Endodermal cell (in vitro differentiated cells): ENCODE data around the gene CEP170B. TPM values are rescaled to one million over a fixed set of nuclear protein-coding genes. Genes with fewer than 3 reads are reported as not detected.
A peak's percentile ranks its signal among the peaks of the same experiment; 100 is the strongest.

Source experiments
- DNase-seq: peaks from one replicate; pipeline ENCODE4 v3.0.0-alpha.2; 2017
- H3K27ac ChIP-seq: 2 replicates; pipeline ENCODE4 v1.5.1; 2013; ENCODE audit warnings: mild to moderate bottlenecking, low read depth, low read length, moderate library complexity
- H3K27me3 ChIP-seq: 2 replicates; pipeline ENCODE4 v1.6.1; 2013; ENCODE audit warnings: mild to moderate bottlenecking, low read length, moderate library complexity; ENCODE audit not compliant: insufficient read depth, control insufficient read depth, poor library complexity, severe bottlenecking
- H3K36me3 ChIP-seq: 2 replicates; pipeline ENCODE4 v1.7.0; 2013; ENCODE audit warnings: mild to moderate bottlenecking, low read length, moderate library complexity; ENCODE audit not compliant: control insufficient read depth, insufficient read depth
- H3K4me1 ChIP-seq: one replicate; pipeline ENCODE4 v1.7.0; 2013; ENCODE audit warnings: low read length; ENCODE audit not compliant: control insufficient read depth, insufficient read depth
- H3K4me3 ChIP-seq: 2 replicates; pipeline ENCODE4 v1.5.1; 2013; ENCODE audit warnings: mild to moderate bottlenecking, low read length, moderate library complexity
- H3K9ac ChIP-seq: 2 replicates; pipeline ENCODE4 v1.6.1; 2013; ENCODE audit warnings: mild to moderate bottlenecking, low read length, moderate library complexity; ENCODE audit not compliant: poor library complexity, severe bottlenecking; ENCODE audit errors: extremely low read depth
- H3K9me3 ChIP-seq: 2 replicates; pipeline ENCODE4 v1.6.1; 2013; ENCODE audit warnings: mild to moderate bottlenecking, low read length, moderate library complexity; ENCODE audit not compliant: control insufficient read depth
- H3K27ac Mint-ChIP-seq: 2 replicates; pipeline ENCODE4 v1.8.0; 2020; ENCODE audit warnings: mixed read lengths
- H3K27me3 Mint-ChIP-seq: 2 replicates; pipeline ENCODE4 v1.8.0; 2021; ENCODE audit warnings: mild to moderate bottlenecking, mixed read lengths; ENCODE audit not compliant: insufficient read depth
- H3K36me3 Mint-ChIP-seq: 2 replicates; pipeline ENCODE4 v1.8.0; 2020; ENCODE audit warnings: low read depth, mixed read lengths
- H3K4me1 Mint-ChIP-seq: 2 replicates; pipeline ENCODE4 v1.8.0; 2020; ENCODE audit warnings: mixed read lengths
- H3K4me3 Mint-ChIP-seq: 2 replicates; pipeline ENCODE4 v1.8.0; 2020; ENCODE audit warnings: mild to moderate bottlenecking, moderate library complexity, mixed read lengths
- H3K9me3 Mint-ChIP-seq: 2 replicates; pipeline ENCODE4 v1.8.0; 2020; ENCODE audit warnings: mild to moderate bottlenecking, mixed read lengths
- WGBS, 2 experiments: methylation state at CpG; one replicate each; pipeline versions ENCODE4 v1.1.5 to v1.1.7; 2013; ENCODE audit warnings: missing lambda C conversion rate in 2 of 2, mixed read lengths in 1 of 2; ENCODE audit not compliant: insufficient coverage in 1 of 2, insufficient read length in 1 of 2; 5-methylcytosine and 5-hydroxymethylcytosine counted together
- total RNA-seq, 2 donors: library from RNA; stranded (reverse); fragmentation: NEBNext Ultra II Directional in 1 of 2; extraction: Animal tissue kit (Norgen Biotek cat#: 25700) in 1 of 2; gene quantifications; 2 replicates in 1 of 2; 3 replicates in 1 of 2; pipeline ENCODE4 v1.2.1, GENCODE V29; 2021
- TF ChIP-seq, protein P1 (sequence below): fragments of 200-600 bp; sonication (generic); conservative IDR thresholded peaks from 2 replicates; pipeline ENCODE4 v1.5.0; 2021; ENCODE audit warnings: antibody characterized with exemption, mild to moderate bottlenecking

Gene CEP170B
- total RNA-seq, 2 donors from 2014 or later, result 38.9 to 43.1 TPM

GRCh38 chr14:104824353-104824997 is 40.6 kb upstream of the CEP170B start:
- Histone ChIP-seq H3K9me3 (no peaks in the 10 kb centered on the region), H3K36me3 (no peaks in the 10 kb centered on the region), H3K27ac (no peak overlapping the region), H3K4me3 (no peak overlapping the region), H3K27me3 (peaks cover 17% of the 10 kb centered on the region), H3K9ac (no peak overlapping the region), H3K4me1 (no peaks in the 10 kb centered on the region)
- 95 to 100% methylated on average over 2 of the region's 2 CpGs for WGBS, 2 experiments
- no peak overlapping the region for H3K27ac Mint-ChIP-seq
- TF ChIP-seq, protein P1, sequence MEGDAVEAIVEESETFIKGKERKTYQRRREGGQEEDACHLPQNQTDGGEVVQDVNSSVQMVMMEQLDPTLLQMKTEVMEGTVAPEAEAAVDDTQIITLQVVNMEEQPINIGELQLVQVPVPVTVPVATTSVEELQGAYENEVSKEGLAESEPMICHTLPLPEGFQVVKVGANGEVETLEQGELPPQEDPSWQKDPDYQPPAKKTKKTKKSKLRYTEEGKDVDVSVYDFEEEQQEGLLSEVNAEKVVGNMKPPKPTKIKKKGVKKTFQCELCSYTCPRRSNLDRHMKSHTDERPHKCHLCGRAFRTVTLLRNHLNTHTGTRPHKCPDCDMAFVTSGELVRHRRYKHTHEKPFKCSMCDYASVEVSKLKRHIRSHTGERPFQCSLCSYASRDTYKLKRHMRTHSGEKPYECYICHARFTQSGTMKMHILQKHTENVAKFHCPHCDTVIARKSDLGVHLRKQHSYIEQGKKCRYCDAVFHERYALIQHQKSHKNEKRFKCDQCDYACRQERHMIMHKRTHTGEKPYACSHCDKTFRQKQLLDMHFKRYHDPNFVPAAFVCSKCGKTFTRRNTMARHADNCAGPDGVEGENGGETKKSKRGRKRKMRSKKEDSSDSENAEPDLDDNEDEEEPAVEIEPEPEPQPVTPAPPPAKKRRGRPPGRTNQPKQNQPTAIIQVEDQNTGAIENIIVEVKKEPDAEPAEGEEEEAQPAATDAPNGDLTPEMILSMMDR, result no peak
- H3K27me3 Mint-ChIP-seq, result peaks cover 29% of the 10 kb centered on the region
- H3K9me3 Mint-ChIP-seq, result peaks cover 9% of the 10 kb centered on the region
- DNase-seq, result no peak
- no peak overlapping the region for H3K4me3 Mint-ChIP-seq
- no peaks in the 10 kb centered on the region for H3K36me3 Mint-ChIP-seq
- peaks cover 5% of the 10 kb centered on the region for H3K4me1 Mint-ChIP-seq

DNA sequence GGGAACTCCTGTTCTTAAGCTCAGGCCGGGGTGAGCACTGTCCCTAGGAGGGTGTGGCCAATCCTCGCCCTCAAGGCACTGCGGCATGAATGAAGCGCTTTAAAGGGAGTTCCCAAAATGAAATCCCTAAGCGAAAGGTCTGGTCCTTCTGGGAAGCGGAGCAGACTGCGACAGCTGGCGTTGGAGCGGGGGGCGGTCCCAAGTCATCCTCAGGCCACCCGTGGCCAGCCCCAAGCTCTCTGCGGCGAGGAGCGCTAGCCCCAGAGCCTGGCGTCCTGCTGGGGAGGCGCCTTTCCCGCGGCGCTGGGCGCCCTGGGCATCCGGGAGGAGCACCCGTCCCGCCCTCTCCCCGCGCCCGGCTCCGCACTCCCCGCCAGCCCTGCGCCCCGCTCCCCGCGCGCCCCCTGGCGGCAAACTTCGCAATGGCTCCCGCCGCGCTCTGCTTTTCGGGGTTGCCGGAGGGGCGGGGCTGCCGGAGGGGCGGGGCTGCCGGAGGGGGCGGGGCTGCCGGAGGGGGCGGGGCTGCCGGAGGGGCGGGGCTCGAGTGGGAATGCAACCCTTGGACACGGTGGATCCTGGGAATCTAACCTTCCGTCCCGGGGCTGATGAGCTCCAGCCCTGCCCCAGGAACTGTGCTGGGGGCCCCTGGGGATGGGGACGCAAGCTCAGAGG is 38.7 kb upstream of the CEP170B start:
- Histone ChIP-seq H3K4me3 (peak overlapping the region; percentile 81), H3K27ac (no peak overlapping the region), H3K9me3 (no peaks in the 10 kb centered on the region), H3K27me3 (peaks cover 17% of the 10 kb centered on the region), H3K4me1 (no peaks in the 10 kb centered on the region), H3K36me3 (no peaks in the 10 kb centered on the region), H3K9ac (no peak overlapping the region)
- Mint-ChIP-seq H3K4me3 (peak overlapping the region; percentile 70), H3K9me3 (peaks cover 9% of the 10 kb centered on the region), H3K4me1 (peaks cover 5% of the 10 kb centered on the region), H3K36me3 (no peaks in the 10 kb centered on the region), H3K27me3 (peaks cover 29% of the 10 kb centered on the region), H3K27ac (peak overlapping the region; percentile 90)
- DNase-seq, result peak; percentile 99
- WGBS, 2 experiments, result 0% methylated on average over 16 to 52 of the region's 54 CpGs
- TF ChIP-seq, protein P1, result peak; percentile 93

GRCh38 chr14:104826861-104827176 is 38.2 kb upstream of the CEP170B start:
- Histone ChIP-seq H3K4me3 (peak overlapping the region; percentile 77), H3K9me3 (no peaks in the 10 kb centered on the region), H3K27ac (no peak overlapping the region), H3K36me3 (no peaks in the 10 kb centered on the region), H3K27me3 (peaks cover 17% of the 10 kb centered on the region), H3K9ac (peak overlapping the region; percentile 30), H3K4me1 (no peaks in the 10 kb centered on the region)
- H3K4me3 Mint-ChIP-seq, result peak overlapping the region; percentile 70
- peaks cover 4% of the 10 kb centered on the region for H3K4me1 Mint-ChIP-seq
- peaks cover 9% of the 10 kb centered on the region for H3K9me3 Mint-ChIP-seq
- 4 to 6% methylated on average over 9 to 27 of the region's 27 CpGs for WGBS, 2 experiments
- no peak for DNase-seq
- no peaks in the 10 kb centered on the region for H3K36me3 Mint-ChIP-seq
- peaks cover 29% of the 10 kb centered on the region for H3K27me3 Mint-ChIP-seq
- TF ChIP-seq, protein P1, result no peak
- H3K27ac Mint-ChIP-seq, result peak overlapping the region; percentile 90
